Ramos (cell line): Measurements from ENCODE around the gene PHLDA1.
"Not testable (repeated sequence)": the region's sequence is repeated elsewhere in the genome, so short reads cannot be mapped to it uniquely, and the experiment has no call there.

Experiments
- in situ Hi-C: fragments of 300-500 bp; cut with MboI; formaldehyde crosslinking; loops from one replicate; pipeline ENCODE4 v1.14.3; 2022; ENCODE audit warnings: low sequenced_read_pairs; ENCODE audit not compliant: unreplicated experiment

The PHLDA1 gene

GRCh38 chr12:75995691-75996090, 35.9 kb downstream of the PHLDA1 start:
- in situ Hi-C loops: no loop called here

- in situ Hi-C loops: no loop called here
These were observed 37.4 kb downstream of the PHLDA1 start for GRCh38 chr12:75994069-75994740.

GRCh38 chr12:75991753-75992152, 39.8 kb downstream of the PHLDA1 start:
- in situ Hi-C loops: no loop called here

GRCh38 chr12:75990189-75990912, 41.2 kb downstream of the PHLDA1 start:
- in situ Hi-C loops: no loop called here

GRCh38 chr12:75987709-75988108, 43.9 kb downstream of the PHLDA1 start:
- in situ Hi-C loops: not testable (repeated sequence)

- in situ Hi-C loops: no loop called here
These were observed 45.4 kb downstream of the PHLDA1 start for GRCh38 chr12:75986001-75986746.

GRCh38 chr12:75985566-75985965, 46.0 kb downstream of the PHLDA1 start:
- in situ Hi-C loops: no loop called here

- in situ Hi-C loops: no loop called here
These were observed 46.9 kb downstream of the PHLDA1 start for GRCh38 chr12:75984577-75985182.

- in situ Hi-C loops: not testable (repeated sequence)
These were observed 47.7 kb downstream of the PHLDA1 start for GRCh38 chr12:75983851-75984250.

- in situ Hi-C loops: no loop called here
These were observed 48.5 kb downstream of the PHLDA1 start for GRCh38 chr12:75982979-75983660.

GRCh38 chr12:75982169-75982564, 49.4 kb downstream of the PHLDA1 start:
- in situ Hi-C loops: no loop called here

GRCh38 chr12:75981247-75982168, 50.1 kb downstream of the PHLDA1 start:
- in situ Hi-C loops: no loop called here

- in situ Hi-C loops: no loop called here
These were observed 52.4 kb downstream of the PHLDA1 start for GRCh38 chr12:75979181-75979580.

GRCh38 chr12:75978677-75979076, 52.9 kb downstream of the PHLDA1 start:
- in situ Hi-C loops: no loop called here

- in situ Hi-C loops: no loop called here
These were observed 53.5 kb downstream of the PHLDA1 start for GRCh38 chr12:75977952-75978671.

- in situ Hi-C loops: no loop called here
These were observed 54.0 kb downstream of the PHLDA1 start for GRCh38 chr12:75977590-75977951.

- in situ Hi-C loops: no loop called here
These were observed 54.7 kb downstream of the PHLDA1 start for GRCh38 chr12:75976913-75977312.

GRCh38 chr12:75976113-75976512, 55.5 kb downstream of the PHLDA1 start:
- in situ Hi-C loops: no loop called here

- in situ Hi-C loops: no loop called here
These were observed 55.9 kb downstream of the PHLDA1 start for GRCh38 chr12:75975702-75976101.
